GM18867 (cell line): ENCODE data around the gene FBP2.
"Not testable (repeated sequence)": the region's sequence is repeated elsewhere in the genome, so short reads cannot be mapped to it uniquely, and the experiment has no call there.

ENCODE experiments used
- ATAC-seq: cut with Tn5 transposase; IDR thresholded peaks from one replicate; pipeline ENCODE4 v1.9.1; 2021; ENCODE audit warnings: mild to moderate bottlenecking, moderate library complexity; ENCODE audit not compliant: unreplicated experiment

Gene FBP2

DNA sequence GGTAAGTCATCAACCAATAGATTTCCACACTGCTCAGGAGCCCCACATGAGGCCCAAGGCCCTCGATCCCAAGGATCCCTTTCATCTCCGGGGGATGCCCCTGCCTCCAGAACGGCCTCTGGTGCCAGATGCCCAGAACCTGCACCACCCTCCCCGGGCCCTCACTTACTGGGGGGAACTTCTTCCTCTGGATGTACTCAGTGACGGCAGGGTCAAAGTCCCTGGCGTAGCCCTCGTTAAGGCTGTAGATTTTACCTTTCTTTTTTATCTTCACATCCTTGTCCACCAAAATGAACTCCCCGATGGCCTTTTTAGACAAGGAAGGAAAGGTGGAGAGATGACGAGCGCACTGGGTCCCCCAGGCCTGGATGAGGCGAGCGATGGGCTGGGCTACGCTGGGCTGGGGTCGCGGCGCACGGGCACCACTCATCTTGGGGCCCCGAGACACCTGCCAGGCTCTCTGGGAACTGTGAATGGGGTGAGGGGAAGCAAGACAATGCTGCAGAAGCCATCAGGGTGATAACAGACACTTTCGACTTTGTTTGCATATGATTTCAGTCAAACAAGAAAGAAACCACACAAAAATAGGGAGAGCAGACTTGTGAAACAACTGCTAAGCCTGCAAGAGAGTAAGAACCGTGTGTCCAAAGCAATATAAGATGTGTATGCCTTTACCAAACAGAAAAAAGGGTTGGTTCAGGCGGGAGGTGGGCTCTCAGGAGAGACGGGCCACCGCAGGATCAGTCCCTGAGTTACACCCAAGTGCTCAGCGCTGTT is 13.2 kb upstream of the FBP2 start:
- peak; percentile 57 for ATAC-seq

- peak; percentile 64 for ATAC-seq
Observed at GRCh38 chr9:94603259-94604160, 9.9 kb upstream of the FBP2 start.

DNA sequence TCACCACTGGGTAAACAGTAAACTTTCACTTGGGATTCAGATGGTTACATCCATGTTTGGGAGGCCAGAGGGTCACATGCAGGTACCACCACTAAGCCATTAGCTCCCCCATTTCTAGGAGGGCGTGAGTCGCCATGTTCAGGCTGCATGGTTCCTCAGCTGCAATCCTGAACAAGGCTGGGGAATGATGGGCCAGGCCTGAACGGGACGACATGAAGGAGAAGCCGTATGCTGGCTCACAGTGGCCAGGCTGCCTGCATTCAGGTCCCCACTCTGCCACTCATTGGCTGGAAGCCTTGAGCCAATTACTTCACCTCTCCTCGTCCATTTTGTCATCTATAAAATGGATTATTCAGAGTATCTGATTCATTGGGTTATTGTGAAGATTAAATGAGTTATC is 9.0 kb upstream of the FBP2 start:
- ATAC-seq: no peak

DNA sequence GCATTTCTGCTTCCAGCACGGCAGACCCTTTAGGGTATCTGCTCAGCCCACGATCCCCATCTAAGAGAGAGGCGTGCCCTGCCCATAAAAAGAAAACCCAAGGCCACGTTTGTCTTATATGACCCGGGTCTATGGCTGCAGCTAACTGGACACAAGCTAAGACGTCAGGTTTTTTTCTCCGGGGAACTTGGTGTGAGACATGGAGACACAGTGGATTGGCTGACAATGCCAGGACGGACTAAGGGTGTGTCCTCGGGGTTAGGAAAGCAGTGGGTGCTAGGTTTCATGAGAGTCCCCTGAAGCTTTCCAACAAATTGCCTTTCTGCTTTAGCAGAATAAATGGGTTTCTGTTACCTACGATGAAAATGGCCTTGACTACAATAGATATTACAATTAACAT is 7.1 kb upstream of the FBP2 start:
- ATAC-seq: no peak

DNA sequence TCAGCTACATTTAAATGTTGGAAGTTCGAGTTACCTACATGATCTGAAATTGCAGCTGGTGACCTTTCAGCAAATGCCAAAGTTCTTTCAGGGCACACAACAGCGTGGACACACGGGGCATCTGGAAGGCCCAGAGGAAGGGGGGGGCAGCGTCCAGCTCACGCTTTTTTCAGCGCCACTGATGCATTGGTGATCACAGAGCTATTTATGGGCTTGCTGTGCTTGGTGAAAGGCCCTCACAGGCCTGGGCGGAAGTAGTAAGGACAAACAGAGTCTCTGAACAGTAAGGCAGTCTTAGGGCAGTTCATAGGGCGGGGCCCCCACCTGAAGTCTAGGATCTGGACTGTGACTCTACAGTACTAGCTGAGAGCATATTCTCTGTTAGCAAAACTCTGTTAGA is 6.6 kb upstream of the FBP2 start:
- ATAC-seq: no peak

DNA sequence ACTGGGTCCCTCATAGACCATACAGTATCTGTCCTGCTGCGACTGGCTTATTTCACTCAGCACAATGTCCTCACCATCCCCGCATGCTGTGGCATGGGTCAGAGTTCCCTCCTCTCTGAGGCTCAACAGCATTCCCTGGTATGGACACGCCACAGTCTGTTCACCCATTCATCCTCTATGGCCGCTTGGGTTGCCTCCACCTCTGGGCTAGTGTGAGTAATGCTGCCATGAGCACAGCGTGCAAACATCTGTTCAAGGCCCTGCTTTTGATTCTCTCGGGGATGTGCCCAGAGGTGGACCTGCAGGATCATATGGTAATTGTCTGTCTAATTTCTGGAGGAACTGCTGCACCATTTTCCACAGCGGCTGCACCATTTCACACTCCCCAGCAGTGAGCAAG is 5.5 kb upstream of the FBP2 start:
- no peak for ATAC-seq

GRCh38 chr9:94592683-94593082 is 941 bp downstream of the FBP2 start:
- ATAC-seq: not testable (repeated sequence)

GRCh38 chr9:94591876-94592275 is 1.7 kb downstream of the FBP2 start:
- no peak for ATAC-seq

DNA sequence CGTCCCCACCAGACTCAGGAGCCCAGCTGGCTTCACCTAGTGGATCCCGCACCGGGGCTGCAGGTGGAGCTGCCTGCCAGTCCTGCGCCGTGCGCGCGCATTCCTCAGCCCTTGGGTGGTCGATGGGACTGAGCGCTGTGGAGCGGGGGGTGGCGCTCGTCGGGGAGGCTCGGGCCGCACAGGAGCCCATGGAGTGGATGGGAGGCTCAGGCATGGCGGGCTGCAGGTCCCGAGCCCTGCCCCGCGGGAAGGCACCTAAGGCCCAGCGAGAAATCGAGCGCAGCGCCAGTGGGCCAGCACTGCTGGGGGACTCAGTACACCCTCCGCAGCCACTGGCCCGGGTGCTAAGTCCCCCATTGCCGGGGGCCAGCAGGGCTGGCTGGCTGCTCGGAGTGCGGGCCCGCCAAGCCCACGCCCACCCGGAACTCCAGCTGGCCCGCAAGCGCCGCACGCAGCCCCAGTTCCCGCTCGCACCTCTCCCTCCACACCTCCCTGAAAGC is 2.5 kb downstream of the FBP2 start:
- not testable (repeated sequence) for ATAC-seq

DNA sequence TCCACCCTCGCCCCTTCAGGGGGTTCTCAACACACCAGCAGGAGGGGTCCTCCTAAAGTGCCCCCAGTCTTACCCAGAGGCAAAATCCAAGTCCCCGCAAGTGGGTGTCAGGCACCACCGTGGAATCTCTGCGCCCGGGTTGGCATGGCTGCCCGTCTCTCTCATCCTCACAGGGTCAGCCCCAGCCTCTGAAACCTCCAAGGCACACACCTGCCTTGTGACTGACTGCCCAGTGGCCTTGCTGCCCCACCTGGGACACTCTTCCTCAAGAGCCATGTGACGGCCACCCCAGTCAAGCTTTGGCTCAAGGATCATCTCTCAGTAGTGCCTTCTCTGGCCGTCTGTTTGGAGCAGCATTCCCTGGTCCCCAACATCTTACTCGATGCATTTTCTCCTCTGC is 4.9 kb downstream of the FBP2 start:
- ATAC-seq: no peak

GRCh38 chr9:94586814-94587213 is 6.8 kb downstream of the FBP2 start:
- ATAC-seq: no peak

- ATAC-seq: peak; percentile 56
Observed at GRCh38 chr9:94586316-94586715, 7.3 kb downstream of the FBP2 start.

- no peak for ATAC-seq
Observed at GRCh38 chr9:94584555-94584954, 9.1 kb downstream of the FBP2 start.

GRCh38 chr9:94581728-94582127 is 11.9 kb downstream of the FBP2 start:
- no peak for ATAC-seq

- ATAC-seq: no peak
Observed at GRCh38 chr9:94577571-94577970, 16.1 kb downstream of the FBP2 start.

DNA sequence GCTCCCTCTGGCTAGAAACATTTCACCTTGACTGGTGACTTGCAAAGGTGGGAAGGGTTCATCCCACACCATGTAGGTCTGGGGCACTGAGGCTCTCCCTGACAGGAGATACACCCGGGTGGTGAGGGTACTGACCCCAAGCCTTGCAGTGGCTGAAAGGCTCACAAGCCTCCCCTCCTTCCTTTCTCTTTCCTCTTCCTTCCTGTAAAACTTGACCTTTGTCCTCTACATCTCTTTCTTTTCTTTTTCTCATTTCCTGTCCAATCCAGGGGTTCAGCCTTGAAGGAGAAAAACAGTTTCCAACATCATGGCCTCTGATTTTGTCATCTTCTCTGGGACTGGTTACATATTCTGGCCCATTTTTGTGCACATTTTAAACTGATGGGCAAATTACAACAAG is 16.6 kb downstream of the FBP2 start:
- ATAC-seq: no peak

- no peak for ATAC-seq
Observed at GRCh38 chr9:94576131-94576530, 17.5 kb downstream of the FBP2 start.

- no peak for ATAC-seq
Observed at GRCh38 chr9:94568972-94569712, 24.5 kb downstream of the FBP2 start.

GRCh38 chr9:94568250-94568889 is 25.3 kb downstream of the FBP2 start:
- ATAC-seq: no peak

DNA sequence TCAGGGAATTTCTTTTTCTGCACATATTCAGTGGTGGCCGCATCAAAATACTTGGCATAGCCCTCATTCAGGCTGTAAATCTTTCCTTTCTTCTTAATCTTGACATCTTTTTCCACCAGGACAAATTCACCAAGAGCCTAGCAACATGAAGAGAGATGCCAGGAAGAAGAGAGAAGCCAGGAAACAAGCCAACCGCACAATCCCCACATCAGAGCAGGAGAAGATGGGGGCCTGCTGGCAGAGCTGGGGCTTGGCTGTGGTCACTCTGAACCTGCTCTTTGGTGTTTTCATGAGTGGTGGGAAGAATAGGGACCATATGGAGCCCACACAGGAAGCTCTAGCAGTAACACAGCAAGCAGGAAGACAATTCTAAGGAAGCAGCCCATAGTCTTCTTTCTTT is 26.4 kb downstream of the FBP2 start:
- ATAC-seq: no peak

- ATAC-seq: no peak
Observed at GRCh38 chr9:94566550-94566949, 27.1 kb downstream of the FBP2 start.
